HG02973 (cell line): ENCODE results near the gene TVP23A.

Source experiments
- ATAC-seq: cut with Tn5 transposase; IDR thresholded peaks from one replicate; pipeline ENCODE4 v1.9.1; 2021; ENCODE audit warnings: moderate library complexity; ENCODE audit not compliant: unreplicated experiment

The TVP23A gene

GRCh38 chr16:10817963-10818941 lies at the start of gene TVP23A:
TVP23A (minus strand) TSS chr16:10818794; CDS start chr16:10818493, 301 bp downstream.
- no peak for ATAC-seq

GRCh38 chr16:10868104-10868595 lies 49.6 kb upstream of the TVP23A start:
- ATAC-seq: no peak

- ATAC-seq: no peak
These were observed 48.6 kb upstream of the TVP23A start for GRCh38 chr16:10867199-10867598.

GRCh38 chr16:10865991-10866966 lies 47.7 kb upstream of the TVP23A start:
- no peak for ATAC-seq

GRCh38 chr16:10862438-10862837 lies 43.8 kb upstream of the TVP23A start:
- no peak for ATAC-seq

- ATAC-seq: no peak
These were observed 41.1 kb upstream of the TVP23A start for GRCh38 chr16:10859658-10860057.

GRCh38 chr16:10859020-10859419 lies 40.4 kb upstream of the TVP23A start:
- no peak for ATAC-seq

- no peak for ATAC-seq
These were observed 39.6 kb upstream of the TVP23A start for GRCh38 chr16:10858203-10858602.

GRCh38 chr16:10856042-10856441 lies 37.4 kb upstream of the TVP23A start:
- ATAC-seq: no peak

- no peak for ATAC-seq
These were observed 34.4 kb upstream of the TVP23A start for GRCh38 chr16:10852948-10853347.

- ATAC-seq: no peak
These were observed 33.7 kb upstream of the TVP23A start for GRCh38 chr16:10852286-10852685.

GRCh38 chr16:10851512-10851911 lies 32.9 kb upstream of the TVP23A start:
- ATAC-seq: no peak

- no peak for ATAC-seq
These were observed 31.9 kb upstream of the TVP23A start for GRCh38 chr16:10850478-10850850.

- no peak for ATAC-seq
These were observed 31.3 kb upstream of the TVP23A start for GRCh38 chr16:10849736-10850477.

GRCh38 chr16:10847176-10847575 lies 28.6 kb upstream of the TVP23A start:
- ATAC-seq: no peak

- ATAC-seq: no peak
These were observed 27.8 kb upstream of the TVP23A start for GRCh38 chr16:10846213-10846998.

- no peak for ATAC-seq
These were observed 22.1 kb upstream of the TVP23A start for GRCh38 chr16:10840703-10841102.

- ATAC-seq: no peak
These were observed 20.7 kb upstream of the TVP23A start for GRCh38 chr16:10839279-10839666.

GRCh38 chr16:10838621-10839278 lies 20.2 kb upstream of the TVP23A start:
- ATAC-seq: no peak
